GM12878 (cell line): Measurements from ENCODE around the gene PAQR9.

Source experiments
- CREB1 ChIP-seq: IDR thresholded peaks from 2 replicates; pipeline ENCODE4 v1.6.1; 2012; ENCODE audit warnings: low read depth, mild to moderate bottlenecking, inconsistent platforms
- EGR1 ChIP-seq, 2 experiments: IDR thresholded peaks; 1 replicate in 1 of 2; 2 replicates in 1 of 2; pipeline ENCODE4 v1.6.1; 2011 to 2012; ENCODE audit warnings: low read depth in 2 of 2, low read length in 2 of 2, borderline replicate concordance in 1 of 2, mild to moderate bottlenecking in 1 of 2, moderate library complexity in 1 of 2
- ESRRA ChIP-seq: IDR thresholded peaks from 2 replicates; pipeline ENCODE4 v1.6.1; 2012; ENCODE audit warnings: mild to moderate bottlenecking, low read length, improper control_type of control experiment
- EZH2 ChIP-seq: IDR thresholded peaks from 2 replicates; pipeline ENCODE4 v1.6.1; 2012; ENCODE audit warnings: low read depth, mild to moderate bottlenecking, control low read depth, inconsistent platforms, low read length, borderline replicate concordance; ENCODE audit not compliant: control insufficient read depth
- FOXM1 ChIP-seq: IDR thresholded peaks from 2 replicates; pipeline ENCODE4 v1.6.1; 2012; ENCODE audit warnings: low read depth, mild to moderate bottlenecking, inconsistent platforms, low read length, moderate library complexity
- GABPA ChIP-seq: IDR thresholded peaks from 2 replicates; pipeline ENCODE4 v1.6.1; 2014; ENCODE audit warnings: antibody characterized with exemption, low read depth, mild to moderate bottlenecking, inconsistent platforms
- POLR2A ChIP-seq: IDR thresholded peaks from 2 replicates; pipeline ENCODE4 v1.6.1; 2011; ENCODE audit warnings: low read depth, mild to moderate bottlenecking, low read length
- RAD21 ChIP-seq: IDR thresholded peaks from 2 replicates; pipeline ENCODE4 v1.6.1; 2011; ENCODE audit warnings: mild to moderate bottlenecking, low read depth, low read length, moderate library complexity; ENCODE audit not compliant: insufficient read depth
- TF ChIP-seq, protein P1 (sequence below), 3 experiments: IDR thresholded peaks in 2 of 3; conservative IDR thresholded peaks in 1 of 3; 2 replicates each; pipeline ENCODE4 v1.5.1; 2011; ENCODE audit warnings: low read depth in 3 of 3, low read length in 3 of 3, mild to moderate bottlenecking in 3 of 3, control low read depth in 2 of 3, moderate library complexity in 2 of 3, inconsistent platforms in 1 of 3, mixed read lengths in 1 of 3; ENCODE audit not compliant: control insufficient read depth in 2 of 3, insufficient read depth in 1 of 3; ENCODE audit errors: extremely low read depth in 1 of 3
- TF ChIP-seq, protein P2 (sequence below): IDR thresholded peaks from 2 replicates; pipeline ENCODE4 v1.6.1; 2011; ENCODE audit warnings: mild to moderate bottlenecking, low read depth, low read length, moderate library complexity; ENCODE audit not compliant: insufficient replicate concordance
- TF ChIP-seq, protein P3 (sequence below): IDR thresholded peaks from 2 replicates; pipeline ENCODE4 v1.6.1; 2012; ENCODE audit warnings: improper control_type of control experiment, low read depth, low read length; ENCODE audit not compliant: insufficient replicate concordance

DNA sequence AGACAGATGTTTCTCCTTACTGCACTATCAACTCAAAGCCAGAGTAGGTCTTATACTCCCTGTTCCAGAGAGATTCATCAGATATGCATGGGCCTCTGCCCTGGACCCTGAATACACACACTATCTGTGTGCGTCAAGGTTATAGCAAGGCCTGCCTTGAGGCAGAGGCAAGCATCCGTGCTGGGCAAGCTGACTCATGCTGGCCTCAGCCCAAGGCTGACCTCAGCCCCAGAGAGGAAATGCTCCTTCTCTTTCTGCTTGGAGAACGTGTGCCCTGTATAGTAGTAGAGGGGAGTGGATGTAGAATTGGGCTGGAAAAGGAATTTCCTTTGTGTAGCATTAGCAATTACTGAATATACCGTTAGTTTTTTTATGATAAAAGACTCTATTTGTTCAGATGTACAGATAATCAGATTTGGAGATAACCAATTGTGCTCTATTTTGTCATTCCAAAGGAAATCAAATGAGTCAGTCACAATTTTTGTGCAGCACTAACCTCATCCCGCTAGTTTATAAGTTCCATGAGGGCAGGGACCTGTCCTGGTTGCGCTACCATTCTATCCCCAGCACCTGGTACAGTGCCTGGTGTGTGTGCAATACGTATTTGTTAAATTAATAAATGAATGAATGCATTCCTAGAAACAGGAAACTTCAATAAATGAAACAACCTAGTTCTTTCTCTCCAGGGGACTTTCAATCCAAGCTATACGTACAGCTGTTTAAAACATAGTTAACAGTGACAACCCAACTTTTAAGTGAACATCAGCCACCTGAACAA, 13.3 kb upstream of the PAQR9 start:
- TF ChIP-seq ESRRA (no peak), RAD21 (no peak), EZH2 (no peak), FOXM1 (no peak), CREB1 (no peak), POLR2A (no peak), EGR1 (IDR thresholded peaks at IDR 0.05; ENCODE audit: borderline replicate concordance in 1 of 2, low read depth in 2 of 2, low read length in 2 of 2) (no peak), GABPA (no peak)
- TF ChIP-seq, protein P1, sequence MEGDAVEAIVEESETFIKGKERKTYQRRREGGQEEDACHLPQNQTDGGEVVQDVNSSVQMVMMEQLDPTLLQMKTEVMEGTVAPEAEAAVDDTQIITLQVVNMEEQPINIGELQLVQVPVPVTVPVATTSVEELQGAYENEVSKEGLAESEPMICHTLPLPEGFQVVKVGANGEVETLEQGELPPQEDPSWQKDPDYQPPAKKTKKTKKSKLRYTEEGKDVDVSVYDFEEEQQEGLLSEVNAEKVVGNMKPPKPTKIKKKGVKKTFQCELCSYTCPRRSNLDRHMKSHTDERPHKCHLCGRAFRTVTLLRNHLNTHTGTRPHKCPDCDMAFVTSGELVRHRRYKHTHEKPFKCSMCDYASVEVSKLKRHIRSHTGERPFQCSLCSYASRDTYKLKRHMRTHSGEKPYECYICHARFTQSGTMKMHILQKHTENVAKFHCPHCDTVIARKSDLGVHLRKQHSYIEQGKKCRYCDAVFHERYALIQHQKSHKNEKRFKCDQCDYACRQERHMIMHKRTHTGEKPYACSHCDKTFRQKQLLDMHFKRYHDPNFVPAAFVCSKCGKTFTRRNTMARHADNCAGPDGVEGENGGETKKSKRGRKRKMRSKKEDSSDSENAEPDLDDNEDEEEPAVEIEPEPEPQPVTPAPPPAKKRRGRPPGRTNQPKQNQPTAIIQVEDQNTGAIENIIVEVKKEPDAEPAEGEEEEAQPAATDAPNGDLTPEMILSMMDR (IDR thresholded peaks at IDR 0.05 in 2 of 3, conservative IDR thresholded peaks at IDR 0.05 in 1 of 3; ENCODE audit: control insufficient read depth in 2 of 3, extremely low read depth in 1 of 3, insufficient read depth in 1 of 3, low read depth in 3 of 3, low read length in 3 of 3), result no peak
- TF ChIP-seq, protein P2, sequence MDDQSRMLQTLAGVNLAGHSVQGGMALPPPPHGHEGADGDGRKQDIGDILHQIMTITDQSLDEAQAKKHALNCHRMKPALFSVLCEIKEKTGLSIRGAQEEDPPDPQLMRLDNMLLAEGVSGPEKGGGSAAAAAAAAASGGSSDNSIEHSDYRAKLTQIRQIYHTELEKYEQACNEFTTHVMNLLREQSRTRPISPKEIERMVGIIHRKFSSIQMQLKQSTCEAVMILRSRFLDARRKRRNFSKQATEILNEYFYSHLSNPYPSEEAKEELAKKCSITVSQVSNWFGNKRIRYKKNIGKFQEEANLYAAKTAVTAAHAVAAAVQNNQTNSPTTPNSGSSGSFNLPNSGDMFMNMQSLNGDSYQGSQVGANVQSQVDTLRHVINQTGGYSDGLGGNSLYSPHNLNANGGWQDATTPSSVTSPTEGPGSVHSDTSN, result no peak
- TF ChIP-seq, protein P3, sequence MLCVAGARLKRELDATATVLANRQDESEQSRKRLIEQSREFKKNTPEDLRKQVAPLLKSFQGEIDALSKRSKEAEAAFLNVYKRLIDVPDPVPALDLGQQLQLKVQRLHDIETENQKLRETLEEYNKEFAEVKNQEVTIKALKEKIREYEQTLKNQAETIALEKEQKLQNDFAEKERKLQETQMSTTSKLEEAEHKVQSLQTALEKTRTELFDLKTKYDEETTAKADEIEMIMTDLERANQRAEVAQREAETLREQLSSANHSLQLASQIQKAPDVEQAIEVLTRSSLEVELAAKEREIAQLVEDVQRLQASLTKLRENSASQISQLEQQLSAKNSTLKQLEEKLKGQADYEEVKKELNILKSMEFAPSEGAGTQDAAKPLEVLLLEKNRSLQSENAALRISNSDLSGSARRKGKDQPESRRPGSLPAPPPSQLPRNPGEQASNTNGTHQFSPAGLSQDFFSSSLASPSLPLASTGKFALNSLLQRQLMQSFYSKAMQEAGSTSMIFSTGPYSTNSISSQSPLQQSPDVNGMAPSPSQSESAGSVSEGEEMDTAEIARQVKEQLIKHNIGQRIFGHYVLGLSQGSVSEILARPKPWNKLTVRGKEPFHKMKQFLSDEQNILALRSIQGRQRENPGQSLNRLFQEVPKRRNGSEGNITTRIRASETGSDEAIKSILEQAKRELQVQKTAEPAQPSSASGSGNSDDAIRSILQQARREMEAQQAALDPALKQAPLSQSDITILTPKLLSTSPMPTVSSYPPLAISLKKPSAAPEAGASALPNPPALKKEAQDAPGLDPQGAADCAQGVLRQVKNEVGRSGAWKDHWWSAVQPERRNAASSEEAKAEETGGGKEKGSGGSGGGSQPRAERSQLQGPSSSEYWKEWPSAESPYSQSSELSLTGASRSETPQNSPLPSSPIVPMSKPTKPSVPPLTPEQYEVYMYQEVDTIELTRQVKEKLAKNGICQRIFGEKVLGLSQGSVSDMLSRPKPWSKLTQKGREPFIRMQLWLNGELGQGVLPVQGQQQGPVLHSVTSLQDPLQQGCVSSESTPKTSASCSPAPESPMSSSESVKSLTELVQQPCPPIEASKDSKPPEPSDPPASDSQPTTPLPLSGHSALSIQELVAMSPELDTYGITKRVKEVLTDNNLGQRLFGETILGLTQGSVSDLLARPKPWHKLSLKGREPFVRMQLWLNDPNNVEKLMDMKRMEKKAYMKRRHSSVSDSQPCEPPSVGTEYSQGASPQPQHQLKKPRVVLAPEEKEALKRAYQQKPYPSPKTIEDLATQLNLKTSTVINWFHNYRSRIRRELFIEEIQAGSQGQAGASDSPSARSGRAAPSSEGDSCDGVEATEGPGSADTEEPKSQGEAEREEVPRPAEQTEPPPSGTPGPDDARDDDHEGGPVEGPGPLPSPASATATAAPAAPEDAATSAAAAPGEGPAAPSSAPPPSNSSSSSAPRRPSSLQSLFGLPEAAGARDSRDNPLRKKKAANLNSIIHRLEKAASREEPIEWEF, result no peak
